Fibroblast of the aortic adventitia (primary cell): Measurements from ENCODE around the gene RAD51B. TPM values are rescaled to one million over a fixed set of nuclear protein-coding genes. Genes with fewer than 3 reads are reported as not detected.

Experiments used
- DNase-seq: peaks from one replicate; pipeline ENCODE4 v3.0.0-alpha.2; 2010; ENCODE audit warnings: low read depth
- H3K4me3 ChIP-seq: 2 replicates; pipeline ENCODE4 v1.5.1; 2011; ENCODE audit warnings: low read depth, mild to moderate bottlenecking, control low read depth, low read length, moderate library complexity
- CTCF ChIP-seq: IDR thresholded peaks from 2 replicates; pipeline ENCODE4 v1.5.1; 2011; ENCODE audit warnings: mild to moderate bottlenecking, low read length, control low read depth, inconsistent platforms; ENCODE audit not compliant: insufficient read depth
- total RNA-seq: library from RNA; depleted of rRNA; stranded (reverse); fragments of >200 nt; gene quantifications from 2 replicates; pipeline ENCODE4 v1.2.3, GENCODE V29; 2012; ENCODE audit warnings: low replicate concordance

Gene RAD51B
- total RNA-seq, 1 donor, result 28.7 TPM

- TF ChIP-seq CTCF, result no peak
- no peak for DNase-seq
- H3K4me3 ChIP-seq, result no peak overlapping the region
Observed at GRCh38 chr14:68631394-68632053, 811.9 kb downstream of the RAD51B start.

GRCh38 chr14:68632054-68632895 is 812.7 kb downstream of the RAD51B start:
- TF ChIP-seq CTCF, result no peak
- DNase-seq, result no peak
- no peak overlapping the region for H3K4me3 ChIP-seq

GRCh38 chr14:68633131-68633991 is 813.8 kb downstream of the RAD51B start:
- no peak overlapping the region for H3K4me3 ChIP-seq
- peak; percentile 46 for DNase-seq
- TF ChIP-seq CTCF, result no peak

- no peak for TF ChIP-seq CTCF
- no peak for DNase-seq
- H3K4me3 ChIP-seq, result no peak overlapping the region
Observed at GRCh38 chr14:68634332-68634731, 814.8 kb downstream of the RAD51B start.

GRCh38 chr14:68634874-68635595 is 815.5 kb downstream of the RAD51B start:
- H3K4me3 ChIP-seq, result no peak overlapping the region

More at GRCh38 chr14:68634874-68635595, 815.5 kb downstream of the RAD51B start:
- TF ChIP-seq CTCF, result no peak
- no peak for DNase-seq
